Right hindlimb (tissue), 1 donor: ENCODE data around the gene SCO1.
"Not testable (repeated sequence)": the region's sequence is repeated elsewhere in the genome, so short reads cannot be mapped to it uniquely, and the experiment has no call there.

ENCODE experiments used
- DNase-seq: peaks from one replicate; pipeline ENCODE4 v3.0.0-alpha.2; 2018

SCO1 gene

GRCh38 chr17:10724546-10725195, 27.3 kb upstream of the SCO1 start:
- no peak for DNase-seq

GRCh38 chr17:10718547-10718946, 21.2 kb upstream of the SCO1 start:
- no peak for DNase-seq

GRCh38 chr17:10716218-10716617, 18.9 kb upstream of the SCO1 start:
- DNase-seq, result no peak

- no peak for DNase-seq
These were observed 16.0 kb upstream of the SCO1 start for GRCh38 chr17:10713318-10713717.

- no peak for DNase-seq
These were observed 8.4 kb upstream of the SCO1 start for GRCh38 chr17:10705727-10706126.

- DNase-seq, result no peak
These were observed 5.2 kb upstream of the SCO1 start for GRCh38 chr17:10702574-10702973.

GRCh38 chr17:10699856-10700255, 2.5 kb upstream of the SCO1 start:
- no peak for DNase-seq

- DNase-seq, result no peak
These were observed 924 bp upstream of the SCO1 start for GRCh38 chr17:10698096-10698818.

- not testable (repeated sequence) for DNase-seq
These were observed 1.4 kb downstream of the SCO1 start for GRCh38 chr17:10695875-10696407.

- no peak for DNase-seq
These were observed 9.8 kb downstream of the SCO1 start for GRCh38 chr17:10687499-10687898.

GRCh38 chr17:10683853-10684252, 13.5 kb downstream of the SCO1 start:
- DNase-seq, result no peak

- no peak for DNase-seq
These were observed 15.4 kb downstream of the SCO1 start for GRCh38 chr17:10681866-10682446.

GRCh38 chr17:10674704-10675103, 22.6 kb downstream of the SCO1 start:
- no peak for DNase-seq

GRCh38 chr17:10673312-10673711, 24.0 kb downstream of the SCO1 start:
- DNase-seq, result no peak

- DNase-seq, result no peak
These were observed 28.6 kb downstream of the SCO1 start for GRCh38 chr17:10668775-10669174.

- no peak for DNase-seq
These were observed 30.4 kb downstream of the SCO1 start for GRCh38 chr17:10666906-10667305.

- DNase-seq, result no peak
These were observed 32.8 kb downstream of the SCO1 start for GRCh38 chr17:10664571-10664970.

- no peak for DNase-seq
These were observed 34.1 kb downstream of the SCO1 start for GRCh38 chr17:10663231-10663630.

- peak; percentile 66 for DNase-seq
These were observed 35.9 kb downstream of the SCO1 start for GRCh38 chr17:10661437-10661836.

- peak; percentile 66 for DNase-seq
These were observed 39.5 kb downstream of the SCO1 start for GRCh38 chr17:10657879-10658278.

- DNase-seq, result peak; percentile 51
These were observed 40.2 kb downstream of the SCO1 start, which contains the start of gene MYH3 for GRCh38 chr17:10657148-10657547. Gene MYH3 (minus strand): TSS chr17:10657309. CDS start chr17:10655064, 2,245 bp downstream.

GRCh38 chr17:10653987-10654386, 43.3 kb downstream of the SCO1 start:
- DNase-seq, result no peak

- no peak for DNase-seq
These were observed 44.2 kb downstream of the SCO1 start for GRCh38 chr17:10652984-10653659.
